HCT116 (cell line): ENCODE data around the gene HADH. TPM values are rescaled to one million over a fixed set of nuclear protein-coding genes. Genes with fewer than 3 reads are reported as not detected.

ENCODE experiments used
- ATAC-seq: fragments of 200-7000 bp; cut with Tn5 transposase; 2 replicates; pipeline ENCODE4 v1.9.1; 2020; ENCODE audit warnings: mild to moderate bottlenecking, moderate library complexity
- BruUV-seq: library from RNA; stranded (reverse); fragments of 400-500 nt; replicated peaks from 2 replicates; lab custom pipeline; 2021; lab: Mats Ljungman, UMichigan
- CTCF ChIA-PET: fragments of 300-600 bp; sonication (Branson Sonifier 250); formaldehyde crosslinking; loops from one replicate; lab custom pipeline; 2021; ENCODE audit warnings: antibody characterized with exemption; lab: Charles Lee
- POLR2A ChIA-PET: fragments of 300-600, 350-600 bp; sonication (Branson Sonifier 250); formaldehyde crosslinking; loops from one replicate; lab custom pipeline; 2021; ENCODE audit warnings: antibody characterized with exemption; lab: Charles Lee
- RAD21 ChIA-PET, 2 experiments: fragments of 300-600 bp; sonication (Branson Sonifier 250); formaldehyde crosslinking; loops; one replicate each; lab custom pipeline; 2023; ENCODE audit warnings: low total read pairs in 2 of 2; ENCODE audit not compliant: uncharacterized antibody in 2 of 2, unreplicated experiment in 2 of 2, low non-redundant PET in 1 of 2; lab: Charles Lee
- DNase-seq: peaks from one replicate; pipeline ENCODE4 v3.0.0-alpha.2; 2010; ENCODE audit warnings: low read depth, low spot score
- H2AFZ ChIP-seq: fragments of 200-600 bp; shearing (Covaris generic), sonication (generic); 2 replicates; pipeline ENCODE4 v1.6.1; 2017; ENCODE audit warnings: low read depth, mixed run types, mixed read lengths, antibody characterized with exemption, low read length; ENCODE audit not compliant: poor library complexity, severe bottlenecking
- H3K27ac ChIP-seq: 2 replicates; pipeline ENCODE4 v1.5.1; 2012; ENCODE audit warnings: low read depth, low read length
- H3K27me3 ChIP-seq: fragments of 200-600 bp; sonication (generic); 2 replicates; pipeline ENCODE4 v1.6.1; 2016; ENCODE audit warnings: mixed run types, low read length, mixed read lengths; ENCODE audit not compliant: insufficient read depth
- H3K36me3 ChIP-seq, 2 experiments: fragments of 200-500 bp in 1 of 2; fragments of 200-600 bp in 1 of 2; sonication (Bioruptor generic) in 1 of 2; sonication (generic) in 1 of 2; 2 replicates each; pipeline versions ENCODE4 v1.5.1 to v1.6.1; 2014 to 2016; ENCODE audit warnings: low read length in 2 of 2, inconsistent platforms in 1 of 2, mixed read lengths in 1 of 2, mixed run types in 1 of 2; ENCODE audit not compliant: insufficient read depth in 2 of 2, control insufficient read depth in 1 of 2
- H3K4me1 ChIP-seq, 2 experiments: fragments of 200-600 bp in 1 of 2; sonication (generic) in 1 of 2; 2 replicates each; pipeline versions ENCODE4 v1.5.1 to v1.6.1; 2012 to 2017; ENCODE audit warnings: low read length in 2 of 2, inconsistent platforms in 1 of 2, mild to moderate bottlenecking in 1 of 2, mixed read lengths in 1 of 2, mixed run types in 1 of 2, moderate library complexity in 1 of 2; ENCODE audit not compliant: insufficient read depth in 2 of 2, control insufficient read depth in 1 of 2
- H3K4me2 ChIP-seq: fragments of 200-600 bp; sonication (generic); 2 replicates; pipeline ENCODE4 v1.6.1; 2017; ENCODE audit warnings: mixed run types, low read length, mixed read lengths
- H3K4me3 ChIP-seq, 2 experiments: fragments of 200-600 bp in 1 of 2; sonication (generic) in 1 of 2; replicated peaks in 1 of 2; 2 replicates each; pipeline ENCODE4 v1.5.1; 2011 to 2016; ENCODE audit warnings: low read length in 2 of 2, control low read depth in 1 of 2, low read depth in 1 of 2, mild to moderate bottlenecking in 1 of 2, mixed read lengths in 1 of 2, mixed run types in 1 of 2
- H3K79me2 ChIP-seq: fragments of 200-600 bp; sonication (generic); 2 replicates; pipeline ENCODE4 v1.6.1; 2017; ENCODE audit warnings: mild to moderate bottlenecking, mixed run types, low read length, moderate library complexity, mixed read lengths; ENCODE audit not compliant: insufficient read depth
- H3K9ac ChIP-seq: fragments of 200-600 bp; sonication (generic); 2 replicates; pipeline ENCODE4 v1.6.1; 2016; ENCODE audit warnings: low read length, mixed read lengths
- H3K9me2 ChIP-seq: fragments of 200-600 bp; sonication (generic), shearing (Covaris generic); 2 replicates; pipeline ENCODE4 v1.6.1; 2017; ENCODE audit warnings: mixed run types, mild to moderate bottlenecking, moderate library complexity; ENCODE audit not compliant: insufficient read depth
- H3K9me3 ChIP-seq, 2 experiments: fragments of 200-500 bp in 1 of 2; fragments of 200-600 bp in 1 of 2; sonication (Bioruptor generic) in 1 of 2; sonication (generic) in 1 of 2; 2 replicates each; pipeline ENCODE4 v1.6.1; 2014 to 2017; ENCODE audit warnings: low read length in 2 of 2, mixed read lengths in 2 of 2, inconsistent platforms in 1 of 2, low read depth in 1 of 2, mild to moderate bottlenecking in 1 of 2, mixed run types in 1 of 2, moderate library complexity in 1 of 2; ENCODE audit not compliant: control insufficient read depth in 1 of 2, insufficient read depth in 1 of 2
- H4K20me1 ChIP-seq: fragments of 200-600 bp; sonication (generic), shearing (Covaris generic); 2 replicates; pipeline ENCODE4 v1.6.1; 2017; ENCODE audit warnings: mixed run types, mild to moderate bottlenecking, moderate library complexity; ENCODE audit not compliant: insufficient read depth
- ATF3 ChIP-seq: IDR thresholded peaks from 2 replicates; pipeline ENCODE4 v1.6.1; 2012
- CEBPB ChIP-seq: IDR thresholded peaks from 2 replicates; pipeline ENCODE4 v1.6.1; 2012; ENCODE audit warnings: low read depth
- CTCF ChIP-seq, 3 experiments: fragments of 200-600 bp in 1 of 3; sonication (generic) in 1 of 3; IDR thresholded peaks in 2 of 3; conservative IDR thresholded peaks in 1 of 3; 2 replicates each; pipeline ENCODE4 v1.5.1; 2012 to 2017; ENCODE audit warnings: low read depth in 2 of 3, low read length in 2 of 3, antibody characterized with exemption in 1 of 3, borderline replicate concordance in 1 of 3, control low read depth in 1 of 3, mild to moderate bottlenecking in 1 of 3, mixed read lengths in 1 of 3, mixed run types in 1 of 3, moderate library complexity in 1 of 3; ENCODE audit not compliant: insufficient read depth in 1 of 3
- EZH2 ChIP-seq: fragments of 200-600 bp; sonication (generic); IDR thresholded peaks from 2 replicates; pipeline ENCODE4 v1.6.1; 2017; ENCODE audit warnings: antibody characterized with exemption, mixed run types
- EZH2phosphoT487 ChIP-seq: fragments of 200-600 bp; IDR thresholded peaks from 2 replicates; pipeline ENCODE4 v1.6.1; 2018; ENCODE audit warnings: antibody characterized with exemption, borderline replicate concordance
- POLR2A ChIP-seq: IDR thresholded peaks from 2 replicates; pipeline ENCODE4 v1.7.0; 2011; ENCODE audit warnings: borderline replicate concordance; ENCODE audit not compliant: insufficient read depth, insufficient read length; ENCODE audit errors: extremely low read depth
- POLR2AphosphoS5 ChIP-seq: IDR thresholded peaks from 2 replicates; pipeline ENCODE4 v1.6.1; 2011; ENCODE audit warnings: mild to moderate bottlenecking, low read depth, low read length, moderate library complexity
- SIN3A ChIP-seq: IDR thresholded peaks from 2 replicates; pipeline ENCODE4 v1.6.1; 2012; ENCODE audit warnings: low read depth
- SRF ChIP-seq: IDR thresholded peaks from 2 replicates; pipeline ENCODE4 v1.6.1; 2012; ENCODE audit warnings: low read depth
- ZNF274 ChIP-seq: fragments of 200-500 bp; sonication (Bioruptor generic); IDR thresholded peaks from 2 replicates; pipeline ENCODE4 v1.6.1; 2014; ENCODE audit warnings: mild to moderate bottlenecking, low read depth, low read length, inconsistent platforms
- intact Hi-C: fragments of 100-400 bp; cut with micrococcal nuclease; formaldehyde crosslinking; loops from 2 replicates; pipeline ENCODE4 v1.10.0; 2022
- total RNA-seq: library from RNA; stranded (reverse); gene quantifications from one replicate; pipeline ENCODE4 v1.2.1, GENCODE V29; 2021; ENCODE audit not compliant: unreplicated experiment
- TF ChIP-seq, protein P1 (sequence below): IDR thresholded peaks from 2 replicates; pipeline ENCODE4 v1.6.1; 2012; ENCODE audit warnings: low read depth

The HADH gene
- total RNA-seq, 1 experiment from 2014 or later = 30.2 TPM

DNA sequence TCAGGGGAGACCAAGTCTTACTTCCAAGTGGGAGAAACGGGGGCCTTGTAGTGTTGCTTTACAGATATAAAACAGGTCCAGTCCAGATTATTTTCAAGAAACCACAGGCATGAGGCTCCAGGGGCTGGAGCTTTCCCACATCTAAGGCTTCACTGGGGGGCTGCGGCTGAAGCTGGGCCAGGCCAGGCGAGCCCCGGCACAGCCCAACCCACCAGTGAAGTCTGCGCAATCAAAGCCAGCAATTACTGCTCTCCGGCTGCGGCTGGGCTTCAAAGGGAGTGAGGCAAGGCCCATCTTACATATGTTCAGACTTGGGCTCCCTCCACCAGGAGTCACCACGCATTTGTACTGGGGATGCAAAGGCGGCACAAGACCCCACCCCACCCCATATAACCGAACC, 61.7 kb downstream of the HADH start:
- CTCF ChIA-PET = no interaction called here

GRCh38 chr4:108052558-108053120, 63.0 kb downstream of the HADH start:
- Histone ChIP-seq H2AFZ (no peak overlapping the region), H3K9me3 (no peaks in the 10 kb centered on the region), H3K4me2 (no peak overlapping the region), H3K9me2 (no peaks in the 10 kb centered on the region), H3K9ac (no peak overlapping the region), H4K20me1 (no peaks in the 10 kb centered on the region), H3K27ac (no peak overlapping the region), H3K4me3 (no peak overlapping the region), H3K79me2 (no peaks in the 10 kb centered on the region), H3K36me3 (no peaks in the 10 kb centered on the region)
- DNase-seq (no peak), ATAC-seq (no peak)
- POLR2A ChIA-PET = no interaction called here
- no TSS peak for BruUV-seq
- intact Hi-C loops = no loop called here
- CTCF ChIA-PET = no interaction called here
- RAD21 ChIA-PET = no interaction called here
- TF ChIP-seq, protein P1, sequence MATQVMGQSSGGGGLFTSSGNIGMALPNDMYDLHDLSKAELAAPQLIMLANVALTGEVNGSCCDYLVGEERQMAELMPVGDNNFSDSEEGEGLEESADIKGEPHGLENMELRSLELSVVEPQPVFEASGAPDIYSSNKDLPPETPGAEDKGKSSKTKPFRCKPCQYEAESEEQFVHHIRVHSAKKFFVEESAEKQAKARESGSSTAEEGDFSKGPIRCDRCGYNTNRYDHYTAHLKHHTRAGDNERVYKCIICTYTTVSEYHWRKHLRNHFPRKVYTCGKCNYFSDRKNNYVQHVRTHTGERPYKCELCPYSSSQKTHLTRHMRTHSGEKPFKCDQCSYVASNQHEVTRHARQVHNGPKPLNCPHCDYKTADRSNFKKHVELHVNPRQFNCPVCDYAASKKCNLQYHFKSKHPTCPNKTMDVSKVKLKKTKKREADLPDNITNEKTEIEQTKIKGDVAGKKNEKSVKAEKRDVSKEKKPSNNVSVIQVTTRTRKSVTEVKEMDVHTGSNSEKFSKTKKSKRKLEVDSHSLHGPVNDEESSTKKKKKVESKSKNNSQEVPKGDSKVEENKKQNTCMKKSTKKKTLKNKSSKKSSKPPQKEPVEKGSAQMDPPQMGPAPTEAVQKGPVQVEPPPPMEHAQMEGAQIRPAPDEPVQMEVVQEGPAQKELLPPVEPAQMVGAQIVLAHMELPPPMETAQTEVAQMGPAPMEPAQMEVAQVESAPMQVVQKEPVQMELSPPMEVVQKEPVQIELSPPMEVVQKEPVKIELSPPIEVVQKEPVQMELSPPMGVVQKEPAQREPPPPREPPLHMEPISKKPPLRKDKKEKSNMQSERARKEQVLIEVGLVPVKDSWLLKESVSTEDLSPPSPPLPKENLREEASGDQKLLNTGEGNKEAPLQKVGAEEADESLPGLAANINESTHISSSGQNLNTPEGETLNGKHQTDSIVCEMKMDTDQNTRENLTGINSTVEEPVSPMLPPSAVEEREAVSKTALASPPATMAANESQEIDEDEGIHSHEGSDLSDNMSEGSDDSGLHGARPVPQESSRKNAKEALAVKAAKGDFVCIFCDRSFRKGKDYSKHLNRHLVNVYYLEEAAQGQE = no peak
- TF ChIP-seq POLR2A = no peak
- no peak for TF ChIP-seq EZH2phosphoT487
- TF ChIP-seq POLR2AphosphoS5 = no peak
- no peak for TF ChIP-seq SRF
- no peak for TF ChIP-seq CTCF (IDR thresholded peaks at IDR 0.05 in 2 of 3, conservative IDR thresholded peaks at IDR 0.05 in 1 of 3; ENCODE audit: borderline replicate concordance in 1 of 3, insufficient read depth in 1 of 3, low read depth in 2 of 3, low read length in 2 of 3)
- TF ChIP-seq ATF3 = no peak
- TF ChIP-seq, all 23 proteins: peak for 0
- H3K27me3 ChIP-seq = no peaks in the 10 kb centered on the region
- H3K4me1 ChIP-seq = no peaks in the 10 kb centered on the region

More for the DNA sequence above, 61.7 kb downstream of the HADH start:
- Histone ChIP-seq H4K20me1 (no peaks in the 10 kb centered on the region), H3K4me2 (no peak overlapping the region), H3K9me2 (no peaks in the 10 kb centered on the region), H3K79me2 (no peaks in the 10 kb centered on the region), H2AFZ (no peak overlapping the region), H3K9me3 (no peaks in the 10 kb centered on the region), H3K27ac (no peak overlapping the region), H3K4me3 (no peak overlapping the region), H3K27me3 (no peaks in the 10 kb centered on the region), H3K4me1 (no peaks in the 10 kb centered on the region), H3K36me3 (no peaks in the 10 kb centered on the region), H3K9ac (no peak overlapping the region)
- POLR2A ChIA-PET = no interaction called here
- TF ChIP-seq POLR2A = no peak
- no peak for TF ChIP-seq ZNF274
- no peak for TF ChIP-seq CEBPB
- no peak for TF ChIP-seq EZH2
- TF ChIP-seq SIN3A = no peak
- RAD21 ChIA-PET = no interaction called here
- BruUV-seq = no TSS peak
- intact Hi-C loops = no loop called here
- no peak for ATAC-seq
- DNase-seq = no peak
